Activated B cell treated with CpG ODN at 0.5 μM for 24 hours (primary cell): ENCODE measurements around the gene PLXNA4. TPM values are rescaled to one million over a fixed set of nuclear protein-coding genes. Genes with fewer than 3 reads are reported as not detected.

Source experiments
- ATAC-seq: fragments of 200-7000 bp; cut with Tn5 transposase; one replicate; pipeline ENCODE4 v1.10.0; 2021; ENCODE audit warnings: low read depth, mild to moderate bottlenecking, moderate library complexity
- CTCF ChIA-PET: fragments of 350-600 bp; sonication (Branson Sonifier 250); formaldehyde crosslinking; loops from one replicate; lab custom pipeline; 2021; ENCODE audit warnings: antibody characterized with exemption; lab: Charles Lee
- POLR2A ChIA-PET: fragments of 350-600 bp; sonication (Branson Sonifier 250); formaldehyde crosslinking; loops from one replicate; lab custom pipeline; 2021; ENCODE audit warnings: antibody characterized with exemption; lab: Charles Lee
- DNase-seq: peaks from one replicate; pipeline ENCODE4 v3.0.0; 2022
- H3K27ac Mint-ChIP-seq: one replicate; pipeline ENCODE4 v1.8.0; 2020; ENCODE audit warnings: mixed read lengths
- H3K27me3 Mint-ChIP-seq: one replicate; pipeline ENCODE4 v1.8.0; 2021; ENCODE audit warnings: mixed read lengths
- H3K36me3 Mint-ChIP-seq: one replicate; pipeline ENCODE4 v1.8.0; 2021; ENCODE audit warnings: low read depth, mixed read lengths
- H3K4me1 Mint-ChIP-seq: one replicate; pipeline ENCODE4 v1.8.0; 2021; ENCODE audit warnings: mixed read lengths
- H3K4me3 Mint-ChIP-seq: one replicate; pipeline ENCODE4 v1.8.0; 2020; ENCODE audit warnings: mild to moderate bottlenecking, mixed read lengths
- H3K9me3 Mint-ChIP-seq: one replicate; pipeline ENCODE4 v1.8.0; 2020; ENCODE audit warnings: mixed read lengths
- intact Hi-C: fragments of 100-400 bp; cut with micrococcal nuclease; formaldehyde crosslinking; loops from one replicate; pipeline ENCODE4 v1.15.1; 2024
- total RNA-seq: library from RNA; stranded (reverse); gene quantifications from 2 replicates; pipeline ENCODE4 v1.2.3, GENCODE V29; 2022
- TF ChIP-seq, protein P1 (sequence below): fragments of 200-600 bp; IDR thresholded peaks from one replicate; pipeline ENCODE4 v1.8.0; 2022; ENCODE audit warnings: antibody characterized with exemption, mild to moderate bottlenecking

Gene PLXNA4
- total RNA-seq, 1 donor from 2014 or later: not detected

DNA sequence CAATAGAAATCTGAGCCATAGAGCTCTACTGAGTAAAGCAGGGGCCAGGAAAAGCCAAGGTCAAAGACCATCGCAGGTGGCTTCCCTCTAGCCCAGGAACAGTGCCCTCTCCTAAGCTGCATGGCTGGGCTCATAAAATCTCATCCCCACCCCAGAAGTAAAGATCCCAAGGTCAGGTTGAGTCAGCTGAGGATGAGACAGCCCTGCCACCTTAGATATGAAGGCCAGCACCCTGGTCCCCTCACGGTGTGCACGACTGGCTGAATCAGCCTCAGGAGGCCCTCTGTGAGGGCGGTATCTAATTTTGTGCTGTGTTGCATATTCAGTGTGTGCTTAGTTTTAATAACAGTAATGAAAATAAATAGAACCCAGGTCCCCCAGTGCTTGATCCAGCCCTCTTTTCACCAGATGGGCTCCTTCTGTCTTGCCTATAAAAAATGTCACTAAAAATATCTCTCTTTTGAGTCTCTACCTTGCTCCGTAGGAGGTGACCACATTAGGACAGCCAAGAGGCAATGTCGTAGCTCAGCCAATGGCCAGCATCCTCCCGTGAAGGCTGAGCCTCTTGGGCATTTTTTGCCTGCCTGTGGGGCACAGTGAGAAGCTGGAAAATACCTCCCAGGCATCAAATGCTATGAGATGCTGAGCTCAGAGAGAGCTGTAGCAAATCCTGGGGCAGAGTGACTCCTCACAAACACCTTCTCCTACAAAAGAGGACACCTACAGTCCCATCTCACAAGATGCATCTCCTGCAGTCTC, 424.0 kb downstream of the PLXNA4 start:
- H3K9me3 Mint-ChIP-seq: no peaks in the 10 kb centered on the region
- H3K4me3 Mint-ChIP-seq: no peak overlapping the region
- DNase-seq (no peak), ATAC-seq (no peak)
- no peaks in the 10 kb centered on the region for H3K27me3 Mint-ChIP-seq
- TF ChIP-seq, protein P1, sequence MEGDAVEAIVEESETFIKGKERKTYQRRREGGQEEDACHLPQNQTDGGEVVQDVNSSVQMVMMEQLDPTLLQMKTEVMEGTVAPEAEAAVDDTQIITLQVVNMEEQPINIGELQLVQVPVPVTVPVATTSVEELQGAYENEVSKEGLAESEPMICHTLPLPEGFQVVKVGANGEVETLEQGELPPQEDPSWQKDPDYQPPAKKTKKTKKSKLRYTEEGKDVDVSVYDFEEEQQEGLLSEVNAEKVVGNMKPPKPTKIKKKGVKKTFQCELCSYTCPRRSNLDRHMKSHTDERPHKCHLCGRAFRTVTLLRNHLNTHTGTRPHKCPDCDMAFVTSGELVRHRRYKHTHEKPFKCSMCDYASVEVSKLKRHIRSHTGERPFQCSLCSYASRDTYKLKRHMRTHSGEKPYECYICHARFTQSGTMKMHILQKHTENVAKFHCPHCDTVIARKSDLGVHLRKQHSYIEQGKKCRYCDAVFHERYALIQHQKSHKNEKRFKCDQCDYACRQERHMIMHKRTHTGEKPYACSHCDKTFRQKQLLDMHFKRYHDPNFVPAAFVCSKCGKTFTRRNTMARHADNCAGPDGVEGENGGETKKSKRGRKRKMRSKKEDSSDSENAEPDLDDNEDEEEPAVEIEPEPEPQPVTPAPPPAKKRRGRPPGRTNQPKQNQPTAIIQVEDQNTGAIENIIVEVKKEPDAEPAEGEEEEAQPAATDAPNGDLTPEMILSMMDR: no peak
- intact Hi-C loops: no loop called here
- H3K36me3 Mint-ChIP-seq: no peaks in the 10 kb centered on the region
- ChIA-PET CTCF (no interaction called here), POLR2A (no interaction called here)
- H3K27ac Mint-ChIP-seq: no peak overlapping the region
- H3K4me1 Mint-ChIP-seq: no peaks in the 10 kb centered on the region

DNA sequence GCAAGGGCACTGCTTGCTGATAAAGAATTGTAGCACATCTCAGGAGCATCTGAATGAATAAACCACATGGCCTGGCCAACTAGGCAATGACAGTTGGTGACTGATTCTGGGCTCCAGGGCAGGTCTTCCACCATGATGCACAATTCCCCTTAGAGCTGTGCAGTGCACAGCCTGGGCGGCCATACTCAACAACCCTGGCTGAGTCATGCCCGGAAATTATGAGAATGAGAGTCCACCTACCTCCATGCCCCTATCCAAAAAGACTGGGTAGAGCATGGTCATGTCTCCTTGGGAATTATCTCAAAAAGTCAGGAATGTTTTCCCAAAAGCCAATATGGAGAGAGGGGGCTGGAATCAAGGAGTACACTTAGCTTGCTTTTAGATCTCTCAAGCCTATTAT, 425.6 kb downstream of the PLXNA4 start:
- ChIA-PET POLR2A (no interaction called here), CTCF (no interaction called here)
- no peak for ATAC-seq

DNA sequence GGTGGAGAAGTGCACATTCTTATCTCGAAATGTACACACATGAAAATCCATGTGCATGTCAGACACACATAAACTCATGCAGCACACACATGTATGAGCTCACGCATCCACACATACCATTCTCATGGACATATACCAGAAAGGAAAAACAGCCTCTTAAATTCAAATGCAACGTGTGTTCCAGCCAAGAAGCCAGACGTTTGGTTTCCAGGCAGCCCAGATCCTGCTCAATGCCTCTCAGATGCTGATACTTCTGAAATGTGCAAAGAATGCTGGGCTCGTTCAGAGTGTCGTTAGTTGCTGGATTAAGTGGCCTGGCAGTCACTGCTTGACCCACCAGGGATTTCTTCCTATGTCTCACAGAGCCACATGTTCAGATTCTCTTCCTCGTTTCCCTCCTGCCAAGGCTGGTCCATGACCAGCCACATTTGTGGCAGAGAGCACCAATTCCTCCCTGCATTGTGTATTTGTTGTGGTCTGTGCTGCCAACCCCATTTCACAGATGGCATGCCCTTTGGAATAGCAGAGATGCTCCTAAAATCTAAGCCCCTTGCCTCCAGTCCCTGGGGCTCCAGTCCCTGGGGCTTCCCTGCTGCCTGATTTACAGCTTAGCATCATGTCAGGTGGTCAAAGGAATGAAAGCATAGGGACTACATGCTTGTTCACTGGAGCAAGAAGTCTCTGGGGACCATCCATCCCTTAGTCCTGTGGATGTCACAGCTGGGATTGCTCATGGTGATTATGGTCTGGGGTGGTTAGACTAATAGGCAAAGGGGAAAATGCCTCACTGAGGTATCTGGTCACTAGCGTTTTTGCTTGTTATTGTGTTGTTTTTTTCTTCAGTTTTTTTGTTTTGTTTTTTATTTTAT, 426.6 kb downstream of the PLXNA4 start:
- ChIA-PET POLR2A (no interaction called here), CTCF (no interaction called here)
- intact Hi-C loops: no loop called here

More for the DNA sequence above, 425.6 kb downstream of the PLXNA4 start:
- Mint-ChIP-seq H3K27me3 (no peaks in the 10 kb centered on the region), H3K27ac (no peak overlapping the region), H3K4me3 (no peak overlapping the region), H3K9me3 (no peaks in the 10 kb centered on the region), H3K36me3 (no peaks in the 10 kb centered on the region), H3K4me1 (no peaks in the 10 kb centered on the region)
- TF ChIP-seq, protein P1: no peak
- intact Hi-C loops: no loop called here
- DNase-seq: no peak

DNA sequence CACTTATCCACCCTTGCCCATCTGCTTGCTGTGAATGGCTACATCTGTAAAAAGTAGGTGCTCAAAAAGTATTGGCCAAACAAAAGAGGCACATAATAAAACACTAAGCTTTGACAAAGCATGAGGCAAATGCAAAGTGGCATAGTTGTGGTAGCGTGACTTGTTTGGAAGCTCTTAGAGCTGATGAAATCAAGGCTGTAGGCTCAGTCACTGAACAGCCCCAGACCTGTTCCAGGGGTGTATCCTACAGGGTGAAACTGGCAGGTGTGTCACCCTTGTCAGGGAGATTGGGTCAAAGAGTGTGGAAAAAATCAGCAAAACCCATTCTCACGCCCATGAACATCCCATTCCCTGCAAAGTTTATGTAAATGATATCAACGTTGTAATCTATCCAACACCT, 427.4 kb downstream of the PLXNA4 start:
- Mint-ChIP-seq H3K4me1 (no peaks in the 10 kb centered on the region), H3K27ac (no peak overlapping the region), H3K36me3 (no peaks in the 10 kb centered on the region), H3K4me3 (no peak overlapping the region), H3K9me3 (no peaks in the 10 kb centered on the region), H3K27me3 (no peaks in the 10 kb centered on the region)
- TF ChIP-seq, protein P1: no peak
- ATAC-seq (no peak), DNase-seq (no peak)
- POLR2A ChIA-PET: no interaction called here
- CTCF ChIA-PET: no interaction called here
- intact Hi-C loops: no loop called here

More for the DNA sequence above, 426.6 kb downstream of the PLXNA4 start:
- TF ChIP-seq, protein P1: no peak
- DNase-seq: no peak
- Mint-ChIP-seq H3K4me1 (no peaks in the 10 kb centered on the region), H3K4me3 (no peak overlapping the region), H3K27me3 (no peaks in the 10 kb centered on the region), H3K9me3 (no peaks in the 10 kb centered on the region), H3K36me3 (no peaks in the 10 kb centered on the region), H3K27ac (no peak overlapping the region)
- no peak for ATAC-seq

DNA sequence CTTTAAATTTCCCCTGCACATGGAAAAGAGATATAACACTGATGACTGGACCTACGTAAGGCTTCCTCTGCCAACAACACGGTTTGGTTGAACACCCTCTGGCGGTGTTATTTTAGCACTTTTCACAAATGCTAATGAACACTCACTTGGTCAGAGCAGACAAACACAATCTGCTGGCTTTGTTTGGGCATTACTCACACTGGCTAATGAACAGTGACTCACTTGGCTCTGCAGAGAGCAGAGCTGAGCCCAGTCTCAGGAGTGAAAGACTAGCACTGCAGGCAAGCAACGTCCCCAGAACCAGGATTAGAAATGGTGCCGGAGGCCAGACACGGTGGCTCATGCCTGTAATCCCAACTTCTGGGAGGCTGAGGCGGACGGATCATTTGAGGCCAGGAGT, 430.8 kb downstream of the PLXNA4 start:
- intact Hi-C loops: no loop called here
- ATAC-seq (no peak), DNase-seq (no peak)
- Mint-ChIP-seq H3K36me3 (no peaks in the 10 kb centered on the region), H3K4me3 (no peak overlapping the region), H3K27ac (no peak overlapping the region), H3K27me3 (peaks cover 3% of the 10 kb centered on the region), H3K9me3 (no peaks in the 10 kb centered on the region), H3K4me1 (no peaks in the 10 kb centered on the region)
- TF ChIP-seq, protein P1: no peak
- ChIA-PET POLR2A (no interaction called here), CTCF (no interaction called here)
